Measurements from ENCODE around the gene LILRB1.

- TF ChIP-seq CTCF (IDR thresholded peaks at IDR 0.05) = no peak
- TF ChIP-seq POLR2A (IDR thresholded peaks at IDR 0.05) = no peak
Measured at GRCh38 chr19:54587026-54587425, 43.3 kb upstream of the LILRB1 start.

Data from lower leg skin (tissue), 3 donors.